Caki2 (cell line): ENCODE data around the gene MAP1LC3B2. TPM values are rescaled to one million over a fixed set of nuclear protein-coding genes. Genes with fewer than 3 reads are reported as not detected.
"Not testable (repeated sequence)": the region's sequence is repeated elsewhere in the genome, so short reads cannot be mapped to it uniquely, and the experiment has no call there.

Source experiments
- DNase-seq: peaks from one replicate; pipeline ENCODE4 v3.0.0-alpha.2; 2015; ENCODE audit warnings: low read depth
- in situ Hi-C: cut with HindIII; loops from 2 replicates; pipeline ENCODE4 v1.10.0; 2016; ENCODE audit warnings: low sequenced_read_pairs, low pct_unique_long_range_greater_than_20kb, mixed read lengths
- total RNA-seq: library from RNA; depleted of rRNA; stranded (reverse); fragments of >200 nt; shearing (Covaris generic); gene quantifications from 2 replicates; pipeline ENCODE4 v1.2.3, GENCODE V29; 2014; ENCODE audit warnings: low replicate concordance

The MAP1LC3B2 gene
- total RNA-seq, 1 experiment from 2014 or later: not detected

DNA sequence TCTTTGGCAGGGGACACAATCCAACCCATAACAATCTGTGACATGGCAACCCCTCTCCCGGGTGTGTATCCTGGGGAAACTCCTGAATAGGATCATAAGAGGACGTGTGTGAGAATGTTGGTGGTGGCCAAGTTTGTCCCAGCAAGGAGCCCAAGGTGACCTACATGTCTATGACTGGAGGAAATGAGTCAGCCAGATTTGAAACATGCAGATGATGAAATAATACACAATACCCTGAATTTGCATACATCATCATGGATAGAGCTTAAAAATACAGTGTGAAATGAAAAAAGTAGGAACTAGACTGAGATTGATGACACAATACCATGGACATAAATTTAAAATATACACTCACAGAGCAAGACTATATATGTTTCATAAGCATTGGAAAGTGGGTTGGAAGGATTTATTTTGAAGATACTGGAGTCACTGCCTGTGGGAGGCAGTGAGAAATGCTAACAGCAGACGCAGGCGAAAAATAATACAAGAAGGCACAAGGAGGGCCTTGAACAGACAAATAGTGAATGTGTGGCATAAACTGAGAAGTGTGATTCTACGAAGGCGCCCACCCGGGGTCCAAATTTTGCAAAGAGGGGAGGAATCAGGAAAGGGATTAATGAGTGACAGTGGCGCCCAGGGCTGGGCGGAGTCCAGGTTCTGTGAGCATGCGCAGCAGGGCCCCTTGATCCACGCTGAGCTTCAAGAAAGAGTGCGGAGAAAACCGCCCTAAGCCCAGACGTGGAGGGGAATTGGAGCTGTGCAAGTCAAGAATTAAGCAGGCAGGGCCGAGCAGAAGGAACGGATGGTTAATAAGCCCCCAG is 7.0 kb upstream of the MAP1LC3B2 start:
- DNase-seq: no peak
- in situ Hi-C loops: no loop called here

DNA sequence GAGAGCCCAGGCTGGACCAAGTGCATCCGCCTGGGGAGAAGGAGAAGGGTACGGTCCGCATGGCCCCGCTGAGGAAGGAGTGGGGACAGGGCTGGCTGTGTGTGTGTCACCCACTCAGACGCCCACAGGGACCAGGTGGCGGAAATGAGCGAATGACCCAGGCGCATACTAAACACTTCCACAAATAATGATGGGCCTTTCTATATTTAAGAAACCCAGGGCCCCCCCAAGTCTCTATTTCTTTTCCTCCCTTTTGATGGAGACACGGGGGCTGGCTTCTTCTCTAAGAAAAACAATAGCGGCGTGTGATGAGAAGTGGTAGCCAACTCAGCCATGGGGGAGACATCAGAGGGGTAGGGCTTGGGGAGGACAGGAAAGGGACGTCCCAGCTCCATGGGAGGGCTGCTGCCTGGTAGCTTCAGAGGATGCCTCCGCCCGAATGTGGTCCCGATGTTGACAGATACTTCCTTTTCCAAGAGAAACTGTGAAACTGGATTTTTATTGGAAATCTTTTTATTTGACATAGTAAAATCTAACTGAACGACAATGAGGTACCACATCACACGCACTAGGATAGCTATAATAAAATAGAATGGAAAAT is 6.3 kb upstream of the MAP1LC3B2 start:
- DNase-seq: no peak
- in situ Hi-C loops: no loop called here

DNA sequence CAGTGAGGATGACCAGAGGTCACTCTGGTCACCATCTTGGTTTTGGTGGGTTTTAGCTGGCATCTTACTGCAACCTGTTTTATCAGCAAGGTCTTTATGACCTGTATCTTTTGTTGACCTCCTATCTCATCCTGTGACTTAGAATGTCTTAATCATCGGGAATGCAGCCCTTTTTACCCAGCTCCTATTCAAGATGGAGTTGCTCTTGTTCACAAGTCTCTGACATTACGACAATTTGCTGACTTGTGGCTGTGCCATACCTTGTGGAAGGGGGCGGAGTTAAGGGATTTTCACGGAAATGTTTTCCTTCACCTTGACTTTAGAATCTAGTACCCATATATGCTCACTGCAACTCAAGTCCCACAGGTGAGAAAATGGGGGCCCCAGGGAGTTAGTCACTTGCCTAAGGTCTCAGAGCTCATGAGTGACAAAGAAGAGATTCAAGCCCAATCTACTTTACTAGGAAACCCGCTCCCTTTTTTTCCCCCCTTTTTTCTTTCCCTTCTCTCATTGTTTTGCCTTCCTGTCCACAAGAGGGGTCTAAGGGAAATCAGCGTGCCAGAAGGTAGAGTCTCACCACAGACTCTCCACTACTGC is 2.7 kb upstream of the MAP1LC3B2 start:
- no peak for DNase-seq
- in situ Hi-C loops: no loop called here

DNA sequence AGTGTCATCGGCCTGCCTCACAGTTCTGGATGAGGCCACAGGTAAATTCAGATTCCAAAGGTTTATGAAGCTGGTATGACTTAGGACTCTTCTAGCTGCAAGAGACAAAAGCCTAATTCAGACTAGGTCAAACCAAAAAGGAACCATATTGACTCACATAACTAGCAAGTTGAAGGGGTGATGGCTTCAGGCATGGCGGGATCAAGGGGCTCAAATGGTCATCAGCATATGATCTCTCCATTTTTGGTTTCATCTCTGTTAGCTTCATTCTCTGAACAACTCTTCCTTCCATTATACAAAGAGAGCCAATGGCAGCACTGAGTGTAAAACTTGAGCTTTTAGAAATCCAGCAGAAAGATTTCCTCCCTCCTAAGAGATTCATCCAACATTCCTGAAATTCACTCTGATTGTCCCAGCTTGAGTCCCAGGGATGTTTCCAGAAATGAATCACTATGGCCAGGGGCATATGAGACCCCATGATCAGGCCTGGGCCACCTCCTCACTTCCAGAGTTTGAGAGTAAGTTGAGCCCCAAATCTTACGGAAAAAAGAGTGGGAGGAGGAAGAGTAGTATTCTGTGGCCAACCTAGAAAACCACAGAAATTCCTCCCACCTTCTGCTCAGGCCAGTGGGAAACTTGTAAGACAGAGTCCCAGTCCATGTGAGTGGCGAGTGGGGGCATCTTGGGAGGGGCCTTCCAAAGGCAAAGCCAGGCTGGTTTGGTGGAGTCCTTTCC is 2.0 kb upstream of the MAP1LC3B2 start:
- in situ Hi-C loops: no loop called here
- no peak for DNase-seq

DNA sequence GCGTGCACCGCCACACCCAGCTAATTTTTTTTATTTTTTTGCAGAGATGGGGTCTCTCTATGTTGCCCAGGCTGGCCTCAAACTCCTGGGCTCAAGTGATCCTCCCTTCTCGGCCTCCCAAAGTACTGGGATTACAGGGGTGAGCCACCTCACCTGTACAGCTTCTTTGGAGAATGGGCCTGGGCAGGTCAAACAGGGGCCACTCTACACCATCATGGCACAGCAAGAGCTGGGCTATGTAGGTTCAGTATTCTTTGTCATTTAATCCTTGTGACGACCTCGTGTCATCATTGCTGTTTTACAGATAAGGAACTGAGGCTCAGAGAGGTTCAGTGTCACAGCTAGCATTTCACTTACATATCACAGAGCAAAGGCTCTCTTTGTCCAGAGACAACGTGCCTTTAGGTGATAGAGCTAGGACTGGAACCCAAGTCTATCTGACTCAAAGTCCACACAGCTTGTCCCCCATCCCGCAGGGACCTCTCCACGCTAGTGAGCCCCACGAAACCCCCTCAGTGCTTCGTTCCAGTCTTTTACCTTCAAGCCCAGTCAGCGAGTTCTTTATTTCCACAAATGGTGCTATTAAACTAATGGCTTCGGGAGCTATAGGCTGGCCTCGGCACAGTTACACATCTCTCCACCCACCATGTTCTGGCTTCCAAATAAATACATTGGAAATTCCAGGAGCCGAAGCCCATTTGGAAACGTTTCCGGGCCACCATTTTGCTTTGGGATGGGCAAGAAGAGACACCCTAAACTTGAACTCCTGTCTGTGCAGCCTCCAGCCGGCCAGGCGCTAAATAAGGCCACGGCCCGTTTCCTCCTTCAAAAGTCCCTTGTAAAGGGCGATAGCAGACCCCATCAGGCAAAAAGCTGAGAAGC is 660 bp upstream of the MAP1LC3B2 start:
- in situ Hi-C loops: no loop called here
- no peak for DNase-seq

DNA sequence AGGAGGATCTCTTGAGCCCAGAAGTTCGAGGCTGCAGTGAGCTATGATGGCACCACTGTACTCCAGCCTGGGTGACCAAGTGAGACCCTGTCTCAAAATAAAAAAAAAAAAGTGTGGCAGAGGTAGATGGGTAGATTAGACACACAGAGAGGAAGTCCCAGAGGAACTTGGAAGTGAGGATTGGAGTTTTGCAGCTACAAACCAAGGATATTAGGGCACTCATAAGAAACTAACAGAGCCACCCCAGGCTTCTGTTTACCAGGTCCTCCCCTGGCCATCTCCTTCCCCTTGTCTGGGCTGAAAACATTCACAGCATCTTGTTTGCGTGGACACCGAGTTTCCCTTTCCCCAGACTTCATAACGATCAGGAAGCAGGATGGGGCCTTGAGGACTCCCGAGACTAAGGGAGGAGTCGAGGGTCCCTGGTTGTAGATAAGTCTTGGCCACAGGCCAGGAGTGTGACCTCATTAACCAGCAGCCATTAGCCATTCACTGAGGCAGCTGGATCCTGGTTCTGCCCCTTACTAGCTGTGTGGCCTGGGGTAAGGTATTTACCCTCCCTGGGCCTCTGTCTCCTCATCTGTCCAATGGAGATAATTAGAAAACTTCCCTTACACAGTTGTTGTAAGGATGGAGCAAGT is 2.1 kb downstream of the MAP1LC3B2 start:
- in situ Hi-C loops: no loop called here

DNA sequence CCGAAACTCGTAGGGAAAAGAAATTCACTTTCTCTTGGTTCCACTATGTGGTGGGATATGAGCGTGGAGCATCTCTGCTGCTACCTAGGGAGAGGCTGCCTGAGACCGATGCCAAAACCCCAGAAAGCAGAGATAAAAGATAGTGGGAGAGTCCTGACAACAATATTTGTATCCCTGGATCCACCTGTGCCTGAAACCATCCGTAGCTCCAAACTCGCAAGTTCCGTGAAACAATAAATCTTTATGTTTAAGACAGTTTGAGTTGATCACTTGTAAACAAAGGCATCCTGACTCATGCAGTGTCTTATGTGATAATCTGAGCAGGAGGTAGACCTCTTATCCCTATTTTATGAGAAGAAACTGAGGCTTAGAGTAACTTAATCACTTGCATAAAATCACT is 2.9 kb downstream of the MAP1LC3B2 start:
- in situ Hi-C loops: no loop called here
- no peak for DNase-seq

More for the DNA sequence above, 2.1 kb downstream of the MAP1LC3B2 start:
- no peak for DNase-seq

DNA sequence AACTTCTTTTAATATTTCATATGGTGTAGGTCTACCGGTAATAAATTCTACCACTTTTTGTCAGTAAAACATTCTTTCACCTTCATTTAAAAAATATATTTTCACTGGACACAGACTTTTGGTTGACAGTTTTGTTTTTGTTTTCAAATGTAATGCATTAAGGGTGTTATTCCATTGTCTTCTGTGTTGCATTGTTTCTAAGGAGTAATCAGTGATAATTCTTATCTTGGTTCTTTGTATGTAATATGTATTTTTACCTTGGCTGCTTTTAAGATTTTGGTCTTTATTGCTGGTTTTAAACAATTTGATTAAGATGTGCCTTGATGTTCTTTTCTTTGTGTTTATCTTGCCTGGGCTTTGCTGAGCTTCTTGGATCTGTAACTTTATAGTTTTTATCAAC is 4.1 kb downstream of the MAP1LC3B2 start:
- in situ Hi-C loops: no loop called here
- no peak for DNase-seq

DNA sequence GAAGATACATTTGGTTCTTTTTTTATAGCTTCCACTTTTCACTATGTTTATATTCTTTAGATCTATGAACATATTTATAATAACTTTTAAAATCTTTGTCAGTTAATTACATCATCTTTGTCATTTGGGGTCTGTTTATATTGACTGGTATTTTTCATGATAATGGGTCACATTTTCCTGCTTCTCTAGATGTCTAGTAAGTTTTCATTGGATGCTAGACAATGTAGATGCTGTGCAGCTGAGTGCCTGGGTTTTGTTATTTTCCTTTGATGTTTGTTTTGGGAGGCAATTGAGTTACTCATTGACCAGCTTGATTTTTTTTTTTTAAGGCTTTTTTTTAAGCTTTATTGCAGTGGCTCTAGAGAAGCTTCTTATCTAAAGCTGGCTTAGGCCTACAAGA is 4.9 kb downstream of the MAP1LC3B2 start:
- peak; percentile 30 for DNase-seq
- in situ Hi-C loops: no loop called here

DNA sequence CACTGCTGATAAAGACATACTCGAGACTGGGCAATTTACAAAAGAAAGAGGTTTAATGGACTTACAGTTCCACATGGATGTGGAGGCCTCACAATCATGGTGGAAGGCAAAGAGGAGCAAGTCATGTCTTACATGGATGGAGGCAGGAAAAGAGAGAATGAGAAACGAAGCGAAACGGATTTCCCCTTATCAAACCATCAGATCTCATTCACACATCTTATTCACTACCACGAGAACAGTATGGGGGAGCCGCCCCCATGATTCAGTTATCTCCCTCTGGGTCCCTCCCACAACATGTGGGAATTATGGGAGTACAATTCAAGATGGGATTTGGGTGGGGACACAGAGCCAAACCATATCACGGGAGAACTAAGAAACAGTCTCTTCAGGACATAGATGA is 6.0 kb downstream of the MAP1LC3B2 start:
- in situ Hi-C loops: not testable (repeated sequence)
- peak; percentile 28 for DNase-seq

DNA sequence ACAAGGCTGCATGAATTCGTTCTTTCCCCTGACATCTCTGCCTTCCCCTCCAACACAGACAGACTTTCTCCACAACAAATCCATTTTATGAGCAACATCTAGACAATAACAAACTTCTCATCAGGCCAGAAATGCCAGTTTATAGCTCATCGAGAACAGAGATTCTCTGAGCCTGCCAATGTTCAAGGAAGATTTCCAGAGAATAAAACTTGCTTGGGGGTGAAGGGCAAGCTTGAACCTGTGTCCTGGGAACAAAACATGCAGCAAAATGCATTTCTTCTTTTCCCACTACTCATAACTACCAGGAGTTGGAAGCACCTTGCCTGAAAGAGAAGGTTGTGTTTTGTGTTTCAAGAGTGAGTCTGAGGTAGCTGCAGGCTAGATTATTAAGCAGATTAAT is 6.8 kb downstream of the MAP1LC3B2 start:
- in situ Hi-C loops: no loop called here
- DNase-seq: no peak

DNA sequence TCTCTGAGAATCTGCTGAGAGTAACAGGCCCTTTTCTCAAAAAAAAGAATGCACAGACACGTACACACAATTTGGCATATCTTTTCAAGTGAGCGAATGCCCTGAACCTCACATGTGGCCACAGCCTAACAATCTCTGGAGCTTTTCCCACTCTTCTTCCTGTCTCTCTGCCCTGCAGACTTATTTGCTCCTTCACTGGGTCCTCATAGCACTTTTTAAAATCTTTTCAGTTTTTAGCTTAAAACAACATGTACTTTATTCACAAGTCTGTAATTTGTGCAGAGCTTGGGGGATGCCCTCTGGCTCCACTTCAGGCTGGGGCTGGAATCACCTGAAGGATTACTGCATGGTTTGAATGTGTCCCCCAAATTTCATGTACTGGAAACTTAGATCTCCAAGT is 9.0 kb downstream of the MAP1LC3B2 start:
- DNase-seq: no peak
- in situ Hi-C loops: no loop called here

DNA sequence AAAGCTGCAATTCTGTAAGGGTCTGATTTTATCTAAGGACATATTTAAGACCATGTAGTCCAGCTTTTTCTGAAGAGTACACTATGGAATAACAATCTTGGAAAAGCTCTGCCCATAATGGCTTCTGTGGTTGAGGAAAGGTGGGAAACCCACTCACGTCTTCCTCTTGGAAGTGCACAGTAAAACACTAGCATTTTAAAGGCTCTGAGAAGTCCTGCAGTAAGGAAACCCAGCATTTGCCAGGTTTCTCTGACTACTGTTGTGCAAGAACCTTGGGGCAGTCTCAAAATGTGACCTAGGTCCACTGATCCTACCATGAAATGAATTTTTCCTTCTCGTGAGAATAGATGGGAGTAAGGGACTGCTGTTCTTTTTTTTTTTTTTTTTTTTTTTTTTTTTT is 11.9 kb downstream of the MAP1LC3B2 start:
- DNase-seq: no peak
- in situ Hi-C loops: no loop called here

DNA sequence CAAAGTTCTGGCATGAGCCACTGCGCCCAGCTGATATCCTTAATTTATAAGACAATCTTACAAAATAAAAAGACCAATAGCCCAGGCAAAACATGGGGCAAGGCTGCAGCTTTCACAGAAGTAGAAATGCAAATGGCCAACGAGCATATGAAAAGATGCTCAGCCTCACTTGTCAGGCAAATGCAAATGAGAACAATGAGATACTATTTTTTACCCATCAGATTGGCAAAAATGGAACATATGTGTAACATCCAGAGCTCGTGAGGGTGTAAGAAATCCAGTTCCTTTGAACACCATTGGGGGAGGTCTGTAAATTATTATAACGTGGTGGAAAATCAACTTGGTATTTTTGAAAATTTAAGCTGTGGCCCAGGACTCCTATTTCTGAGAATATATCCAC is 14.6 kb downstream of the MAP1LC3B2 start:
- in situ Hi-C loops: no loop called here
- DNase-seq: no peak

DNA sequence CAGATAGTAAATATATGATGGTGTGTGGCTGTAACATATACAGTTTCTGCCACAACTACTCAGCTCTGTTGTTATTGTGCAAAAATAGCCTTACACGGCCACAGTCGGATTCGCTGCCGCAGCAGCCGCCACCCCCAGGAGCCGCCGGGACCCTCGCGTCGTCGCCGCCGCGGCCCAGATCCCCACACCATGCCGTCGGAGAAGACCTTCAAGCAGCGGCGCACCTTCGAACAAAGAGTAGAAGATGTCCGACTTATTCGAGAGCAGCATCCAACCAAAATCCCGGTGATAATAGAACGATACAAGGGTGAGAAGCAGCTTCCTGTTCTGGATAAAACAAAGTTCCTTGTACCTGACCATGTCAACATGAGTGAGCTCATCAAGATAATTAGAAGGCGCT is 16.6 kb downstream of the MAP1LC3B2 start:
- in situ Hi-C loops, DNase-seq: not testable (repeated sequence)

DNA sequence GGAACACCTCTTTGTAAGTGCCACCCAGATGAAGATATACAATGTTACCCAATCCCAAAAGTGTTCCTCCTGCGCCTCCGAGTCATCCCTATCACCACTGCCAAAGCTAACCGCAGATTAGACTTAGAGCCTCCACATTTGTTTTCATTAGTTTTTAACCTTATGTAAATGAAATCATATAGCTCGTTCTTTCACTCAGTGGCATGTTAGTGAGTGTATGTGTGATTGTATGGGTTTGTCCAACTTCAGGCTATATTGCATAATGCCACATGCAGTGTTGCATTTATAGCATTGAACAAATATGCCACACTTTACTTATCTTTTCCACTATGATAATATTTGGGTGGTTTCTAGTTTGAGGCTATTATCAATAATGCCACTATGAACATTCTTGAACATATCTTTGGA is 18.0 kb downstream of the MAP1LC3B2 start:
- in situ Hi-C loops: no loop called here

DNA sequence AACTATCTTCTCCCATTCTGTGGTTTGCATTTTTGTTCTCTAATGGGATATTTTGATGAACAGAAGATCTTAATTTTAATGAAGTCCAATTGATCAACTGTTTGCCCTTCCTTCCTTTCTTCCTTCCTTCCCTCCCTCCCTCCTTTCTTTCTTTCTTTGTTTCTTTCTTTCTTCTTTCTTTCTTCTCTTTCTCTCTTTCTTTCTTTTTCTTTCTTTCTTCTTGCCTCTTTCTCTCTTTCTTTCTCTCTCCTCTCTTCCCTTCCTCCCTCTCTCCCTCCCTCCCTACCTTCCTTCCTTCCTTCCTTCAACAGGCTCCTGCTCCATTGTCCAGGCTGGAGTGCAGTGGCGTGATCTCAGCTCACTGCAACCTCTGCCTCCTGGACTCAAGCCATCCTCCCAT is 18.9 kb downstream of the MAP1LC3B2 start:
- DNase-seq: no peak
- in situ Hi-C loops: no loop called here

More for the DNA sequence above, 18.0 kb downstream of the MAP1LC3B2 start:
- no peak for DNase-seq

DNA sequence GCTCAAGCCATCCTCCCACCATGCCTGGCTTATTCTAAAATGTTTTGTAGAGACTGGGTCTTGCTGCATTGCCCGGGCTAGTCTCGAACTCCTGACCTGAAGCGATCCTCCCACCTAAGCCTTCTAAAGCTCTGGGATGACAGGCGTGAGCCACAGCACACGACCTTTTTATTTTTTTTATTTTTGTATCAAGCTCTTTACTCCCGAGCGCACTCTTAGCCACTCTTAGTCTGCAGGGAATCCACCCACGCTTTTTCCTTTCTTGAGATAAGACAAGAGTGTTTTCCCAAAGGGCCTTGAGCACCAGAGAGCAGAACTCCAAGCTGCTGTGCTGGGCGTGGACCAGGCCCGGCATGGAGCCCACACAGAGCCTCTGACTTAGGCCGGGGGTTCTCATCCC is 23.4 kb downstream of the MAP1LC3B2 start:
- in situ Hi-C loops: no loop called here
- no peak for DNase-seq
